HG03159 (cell line): ENCODE results near the gene CGB1.
"Not testable (repeated sequence)": the region's sequence is repeated elsewhere in the genome, so short reads cannot be mapped to it uniquely, and the experiment has no call there.

ENCODE experiments used
- ATAC-seq: cut with Tn5 transposase; IDR thresholded peaks from one replicate; pipeline ENCODE4 v1.9.1; 2021; ENCODE audit warnings: mild to moderate bottlenecking, moderate library complexity; ENCODE audit not compliant: unreplicated experiment

Gene CGB1

GRCh38 chr19:49036815-49037214, at the start of gene CGB1:
Gene CGB1, minus strand, starts transcription at chr19:49036895. Its CDS starts 184 bp downstream, at chr19:49036711.
- not testable (repeated sequence) for ATAC-seq

- no peak for ATAC-seq
Measured at GRCh38 chr19:49086296-49086695, 49.6 kb upstream of the CGB1 start.

- no peak for ATAC-seq
Measured at GRCh38 chr19:49085868-49086232, 49.2 kb upstream of the CGB1 start.

- peak; percentile 86 for ATAC-seq
Measured at GRCh38 chr19:49085020-49085867, 48.5 kb upstream of the CGB1 start, which contains the start of gene SNRNP70. Gene SNRNP70, plus strand, starts transcription at chr19:49085451. Its CDS starts 964 bp downstream, at chr19:49086415.

- no peak for ATAC-seq
Measured at GRCh38 chr19:49084206-49085019, 47.7 kb upstream of the CGB1 start.

GRCh38 chr19:49081273-49081672, 44.6 kb upstream of the CGB1 start:
- ATAC-seq: no peak

- ATAC-seq: no peak
Measured at GRCh38 chr19:49080392-49080791, 43.7 kb upstream of the CGB1 start.

- not testable (repeated sequence) for ATAC-seq
Measured at GRCh38 chr19:49074869-49075268, 38.2 kb upstream of the CGB1 start.

GRCh38 chr19:49073514-49074378, 37.1 kb upstream of the CGB1 start:
- no peak for ATAC-seq

- no peak for ATAC-seq
Measured at GRCh38 chr19:49071860-49072547, 35.3 kb upstream of the CGB1 start.

- no peak for ATAC-seq
Measured at GRCh38 chr19:49070416-49070815, 33.7 kb upstream of the CGB1 start.

- ATAC-seq: no peak
Measured at GRCh38 chr19:49069026-49069425, 32.3 kb upstream of the CGB1 start.

- no peak for ATAC-seq
Measured at GRCh38 chr19:49067554-49067953, 30.9 kb upstream of the CGB1 start.

- ATAC-seq: no peak
Measured at GRCh38 chr19:49065905-49066512, 29.3 kb upstream of the CGB1 start.

- ATAC-seq: no peak
Measured at GRCh38 chr19:49064768-49065611, 28.3 kb upstream of the CGB1 start, which contains the start of gene NTF4. Gene NTF4, minus strand, starts transcription at chr19:49064818. Its CDS starts 2,821 bp downstream, at chr19:49061997.

GRCh38 chr19:49064029-49064629, 27.4 kb upstream of the CGB1 start:
- no peak for ATAC-seq

GRCh38 chr19:49061445-49061844, 24.8 kb upstream of the CGB1 start:
- no peak for ATAC-seq

GRCh38 chr19:49061000-49061399, 24.3 kb upstream of the CGB1 start:
- ATAC-seq: no peak
